ENCODE measurements around the gene CADM1.

CADM1 gene

DNA sequence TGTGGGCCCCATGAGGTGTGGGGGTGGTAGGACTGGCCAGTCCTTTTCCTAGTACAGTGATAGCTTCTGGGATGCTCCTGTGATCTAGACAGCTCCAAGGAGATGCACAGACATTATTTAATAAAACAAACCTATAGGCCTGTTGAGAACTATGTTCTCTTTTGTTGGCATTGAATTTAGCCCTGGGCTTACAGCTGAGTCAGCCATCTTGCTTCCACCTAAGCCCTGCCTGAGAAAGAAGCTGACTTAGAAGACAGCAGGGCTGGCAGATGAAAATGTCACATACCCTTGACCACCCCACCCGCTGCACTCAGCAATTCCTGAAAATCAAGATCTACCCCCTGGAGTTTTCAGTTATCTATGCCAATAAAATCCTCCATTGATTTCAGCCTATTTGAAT is 353.2 kb downstream of the CADM1 start:
- Histone ChIP-seq H4K20me1 (ENCODE audit: insufficient read depth) (no peaks in the 10 kb centered on the region), H3K27ac (no peak overlapping the region), H3K9ac (no peak overlapping the region), H3K4me1 (ENCODE audit: low read depth, poor library complexity, severe bottlenecking) (no peaks in the 10 kb centered on the region), H3K27me3 (ENCODE audit: insufficient read depth, low read depth) (no peaks in the 10 kb centered on the region), H3K36me3 (ENCODE audit: insufficient read depth) (no peaks in the 10 kb centered on the region), H3K4me3 (IDR thresholded peaks at IDR 0.05; ENCODE audit: insufficient read depth, low read depth, low read length) (no peak overlapping the region), H3K79me2 (ENCODE audit: insufficient read depth, low read depth) (no peaks in the 10 kb centered on the region), H3K4me2 (no peak overlapping the region), H2AFZ (ENCODE audit: low read depth) (no peak overlapping the region)
- no peak for TF ChIP-seq CTCF (conservative IDR thresholded peaks at IDR 0.05; ENCODE audit: low read depth, low read length)

GRCh38 chr11:115148691-115149090 is 355.5 kb downstream of the CADM1 start:
- no peak overlapping the region for H2AFZ ChIP-seq (ENCODE audit: low read depth)
- no peak overlapping the region for H3K4me2 ChIP-seq
- H3K79me2 ChIP-seq (ENCODE audit: insufficient read depth, low read depth), result no peaks in the 10 kb centered on the region
- TF ChIP-seq CTCF (conservative IDR thresholded peaks at IDR 0.05; ENCODE audit: low read depth, low read length), result no peak
- H4K20me1 ChIP-seq (ENCODE audit: insufficient read depth), result no peaks in the 10 kb centered on the region
- no peak overlapping the region for H3K9ac ChIP-seq
- no peaks in the 10 kb centered on the region for H3K36me3 ChIP-seq (ENCODE audit: insufficient read depth)
- H3K27ac ChIP-seq, result no peak overlapping the region
- H3K4me1 ChIP-seq (ENCODE audit: low read depth, poor library complexity, severe bottlenecking), result no peaks in the 10 kb centered on the region
- H3K27me3 ChIP-seq (ENCODE audit: insufficient read depth, low read depth), result no peaks in the 10 kb centered on the region
- H3K4me3 ChIP-seq (IDR thresholded peaks at IDR 0.05; ENCODE audit: insufficient read depth, low read depth, low read length), result no peak overlapping the region

- H3K4me1 ChIP-seq (ENCODE audit: low read depth, poor library complexity, severe bottlenecking), result no peaks in the 10 kb centered on the region
These were observed 356.1 kb downstream of the CADM1 start for GRCh38 chr11:115148101-115148500.

DNA sequence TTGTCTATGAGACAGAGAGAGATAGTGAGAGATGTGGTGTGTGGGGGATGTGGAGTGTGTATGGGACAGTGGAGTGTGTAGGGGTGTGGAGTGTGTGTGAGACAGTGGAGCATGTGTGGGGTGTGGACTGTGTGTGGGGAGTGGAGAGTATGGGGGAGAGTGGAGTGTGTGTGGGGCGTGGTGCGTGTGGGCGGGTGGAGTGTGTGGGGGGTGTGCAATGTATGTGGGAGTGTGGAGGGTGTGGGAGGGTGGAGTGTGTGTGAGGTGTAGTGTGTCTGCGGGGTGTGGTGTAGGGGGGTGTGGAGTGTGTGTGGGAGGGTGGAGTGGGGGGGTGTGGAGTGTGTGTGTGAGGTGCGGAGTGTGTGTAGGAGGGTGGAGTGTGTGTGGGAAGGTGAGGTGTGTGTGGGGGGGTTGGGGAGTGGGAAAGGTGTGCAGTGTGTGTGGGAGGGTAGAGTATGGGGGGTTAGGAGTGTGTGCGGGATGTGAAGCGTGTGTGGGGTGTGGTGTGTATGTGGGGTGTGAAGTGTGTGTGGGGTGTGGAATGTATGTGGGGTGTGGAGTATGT is 356.9 kb downstream of the CADM1 start:
- H3K4me2 ChIP-seq, result no peak overlapping the region
- H3K79me2 ChIP-seq (ENCODE audit: insufficient read depth, low read depth), result no peaks in the 10 kb centered on the region
- H3K27ac ChIP-seq, result no peak overlapping the region
- no peak overlapping the region for H3K4me3 ChIP-seq (IDR thresholded peaks at IDR 0.05; ENCODE audit: insufficient read depth, low read depth, low read length)
- no peak overlapping the region for H2AFZ ChIP-seq (ENCODE audit: low read depth)
- no peaks in the 10 kb centered on the region for H3K36me3 ChIP-seq (ENCODE audit: insufficient read depth)
- TF ChIP-seq CTCF (conservative IDR thresholded peaks at IDR 0.05; ENCODE audit: low read depth, low read length), result no peak
- H4K20me1 ChIP-seq (ENCODE audit: insufficient read depth), result no peaks in the 10 kb centered on the region
- H3K9ac ChIP-seq, result no peak overlapping the region
- no peaks in the 10 kb centered on the region for H3K27me3 ChIP-seq (ENCODE audit: insufficient read depth, low read depth)
- no peaks in the 10 kb centered on the region for H3K4me1 ChIP-seq (ENCODE audit: low read depth, poor library complexity, severe bottlenecking)

More at GRCh38 chr11:115148101-115148500, 356.1 kb downstream of the CADM1 start:
- H3K4me2 ChIP-seq, result no peak overlapping the region
- TF ChIP-seq CTCF (conservative IDR thresholded peaks at IDR 0.05; ENCODE audit: low read depth, low read length), result no peak
- H3K9ac ChIP-seq, result no peak overlapping the region
- H3K79me2 ChIP-seq (ENCODE audit: insufficient read depth, low read depth), result no peaks in the 10 kb centered on the region
- no peaks in the 10 kb centered on the region for H4K20me1 ChIP-seq (ENCODE audit: insufficient read depth)
- H3K36me3 ChIP-seq (ENCODE audit: insufficient read depth), result no peaks in the 10 kb centered on the region
- H3K27me3 ChIP-seq (ENCODE audit: insufficient read depth, low read depth), result no peaks in the 10 kb centered on the region
- no peak overlapping the region for H3K4me3 ChIP-seq (IDR thresholded peaks at IDR 0.05; ENCODE audit: insufficient read depth, low read depth, low read length)
- H2AFZ ChIP-seq (ENCODE audit: low read depth), result no peak overlapping the region
- no peak overlapping the region for H3K27ac ChIP-seq
